ENCODE data around the gene ZFP90.
"Not testable (repeated sequence)": the region's sequence is repeated elsewhere in the genome, so short reads cannot be mapped to it uniquely, and the experiment has no call there.

DNA sequence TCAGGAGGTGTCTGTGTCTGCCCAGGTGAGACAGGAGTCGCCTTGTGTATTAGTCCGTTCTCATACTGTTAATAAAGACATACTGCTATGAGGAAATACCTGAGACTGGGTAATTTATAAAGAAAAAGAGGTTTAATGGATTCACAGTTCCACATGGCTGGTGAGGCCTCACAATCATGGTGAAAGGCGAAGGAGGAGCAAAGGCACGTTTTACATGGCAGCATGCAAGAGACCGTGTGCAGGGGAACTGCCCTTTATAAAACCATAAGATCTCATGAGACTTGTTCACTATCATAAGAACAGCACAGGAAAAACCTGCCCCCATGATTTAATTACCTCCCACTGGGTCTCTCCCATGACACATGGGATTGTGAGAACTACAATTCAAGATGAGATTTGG lies 44.8 kb upstream of the ZFP90 start:
- not testable (repeated sequence) for TF ChIP-seq TAF1 (IDR thresholded peaks at IDR 0.05; ENCODE audit: low read depth, low read length); POLR2A (IDR thresholded peaks at IDR 0.05; ENCODE audit: low read depth, low read length); POLR2AphosphoS5 (IDR thresholded peaks at IDR 0.05; ENCODE audit: low read depth, low read length); POU2F2 (IDR thresholded peaks at IDR 0.05; ENCODE audit: low read depth, low read length); PAX5 (IDR thresholded peaks at IDR 0.05; ENCODE audit: insufficient read depth, low read length, severe bottlenecking)

Data from GM12891 (cell line).